ENCODE results near the gene FAAH.

The FAAH gene

GRCh38 chr1:46456411-46456963 is 62.4 kb downstream of the FAAH start:
- no peak overlapping the region for H3K27ac ChIP-seq
- no peak for TF ChIP-seq CTCF (IDR thresholded peaks at IDR 0.05; ENCODE audit: low read depth, low read length, missing control alignments)
- DNase-seq: no peak
- in situ Hi-C loops (cut with HindIII; ENCODE audit: low pct_ligation_motif_present, low sequenced_read_pairs): no loop called here
- no peak overlapping the region for H3K4me3 ChIP-seq (ENCODE audit: low read depth, low read length)
- no peaks in the 10 kb centered on the region for H3K36me3 ChIP-seq (replicated peaks)
- H3K27me3 ChIP-seq (replicated peaks): peaks cover 52% of the 10 kb centered on the region

DNA sequence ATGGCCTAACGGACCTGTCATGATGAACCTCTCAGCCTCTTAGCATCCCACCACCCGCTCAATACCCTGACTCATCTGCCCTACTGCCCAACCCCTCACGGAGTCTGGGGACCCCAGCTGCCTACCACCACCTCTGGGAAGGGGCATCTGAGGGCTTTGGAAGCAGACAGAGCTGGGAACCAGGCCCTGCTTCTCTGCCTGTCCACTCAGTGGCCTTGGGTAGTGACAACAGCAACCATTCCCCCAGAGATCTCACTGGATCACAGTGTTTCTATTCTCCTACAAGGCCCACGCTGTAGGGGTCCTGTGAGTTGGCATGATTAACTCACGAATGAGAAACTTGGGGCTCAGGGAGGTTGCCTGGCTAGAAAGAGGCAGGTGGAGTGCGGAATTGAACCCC is 63.1 kb downstream of the FAAH start:
- Histone ChIP-seq H3K27me3 (replicated peaks) (peaks cover 52% of the 10 kb centered on the region), H3K4me3 (ENCODE audit: low read depth, low read length) (no peak overlapping the region), H3K36me3 (replicated peaks) (no peaks in the 10 kb centered on the region), H3K27ac (no peak overlapping the region)
- in situ Hi-C loops (cut with HindIII; ENCODE audit: low pct_ligation_motif_present, low sequenced_read_pairs): no loop called here
- DNase-seq: no peak
- TF ChIP-seq CTCF (IDR thresholded peaks at IDR 0.05; ENCODE audit: low read depth, low read length, missing control alignments): no peak

GRCh38 chr1:46458190-46458589 is 64.1 kb downstream of the FAAH start:
- TF ChIP-seq CTCF (IDR thresholded peaks at IDR 0.05; ENCODE audit: low read depth, low read length, missing control alignments): no peak
- Histone ChIP-seq H3K36me3 (replicated peaks) (no peaks in the 10 kb centered on the region), H3K27ac (no peak overlapping the region), H3K4me3 (ENCODE audit: low read depth, low read length) (no peak overlapping the region), H3K27me3 (replicated peaks) (peaks cover 47% of the 10 kb centered on the region)
- DNase-seq: no peak
- in situ Hi-C loops (cut with HindIII; ENCODE audit: low pct_ligation_motif_present, low sequenced_read_pairs): no loop called here

GRCh38 chr1:46458846-46459245 is 64.7 kb downstream of the FAAH start:
- Histone ChIP-seq H3K4me3 (ENCODE audit: low read depth, low read length) (no peak overlapping the region), H3K27ac (no peak overlapping the region), H3K36me3 (replicated peaks) (no peaks in the 10 kb centered on the region), H3K27me3 (replicated peaks) (peaks cover 42% of the 10 kb centered on the region)
- in situ Hi-C loops (cut with HindIII; ENCODE audit: low pct_ligation_motif_present, low sequenced_read_pairs): no loop called here
- no peak for DNase-seq
- TF ChIP-seq CTCF (IDR thresholded peaks at IDR 0.05; ENCODE audit: low read depth, low read length, missing control alignments): no peak

DNA sequence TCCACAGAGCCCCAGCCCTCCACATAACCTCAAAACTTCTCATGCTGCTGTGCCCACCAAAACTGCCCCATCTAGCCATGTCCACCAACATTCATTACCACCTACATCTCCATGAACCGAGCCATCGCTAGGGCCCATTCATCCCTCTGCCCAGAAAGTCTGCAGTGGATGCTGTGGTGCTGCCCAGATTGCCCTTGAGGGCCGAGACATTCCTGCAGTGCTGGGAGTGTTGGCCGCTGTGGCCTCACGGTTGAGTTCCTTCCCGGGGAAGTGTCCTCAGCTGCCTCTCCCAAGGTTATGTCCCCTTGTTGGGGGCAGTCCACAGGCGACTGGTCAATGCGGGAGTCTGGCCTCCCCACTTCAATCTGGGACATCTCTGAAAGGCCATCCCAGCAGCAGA is 65.2 kb downstream of the FAAH start:
- Histone ChIP-seq H3K4me3 (ENCODE audit: low read depth, low read length) (no peak overlapping the region), H3K27me3 (replicated peaks) (peaks cover 37% of the 10 kb centered on the region), H3K36me3 (replicated peaks) (no peaks in the 10 kb centered on the region), H3K27ac (no peak overlapping the region)
- no peak for DNase-seq
- in situ Hi-C loops (cut with HindIII; ENCODE audit: low pct_ligation_motif_present, low sequenced_read_pairs): no loop called here
- TF ChIP-seq CTCF (IDR thresholded peaks at IDR 0.05; ENCODE audit: low read depth, low read length, missing control alignments): no peak
